ENCODE measurements around the gene JOSD1.

DNA sequence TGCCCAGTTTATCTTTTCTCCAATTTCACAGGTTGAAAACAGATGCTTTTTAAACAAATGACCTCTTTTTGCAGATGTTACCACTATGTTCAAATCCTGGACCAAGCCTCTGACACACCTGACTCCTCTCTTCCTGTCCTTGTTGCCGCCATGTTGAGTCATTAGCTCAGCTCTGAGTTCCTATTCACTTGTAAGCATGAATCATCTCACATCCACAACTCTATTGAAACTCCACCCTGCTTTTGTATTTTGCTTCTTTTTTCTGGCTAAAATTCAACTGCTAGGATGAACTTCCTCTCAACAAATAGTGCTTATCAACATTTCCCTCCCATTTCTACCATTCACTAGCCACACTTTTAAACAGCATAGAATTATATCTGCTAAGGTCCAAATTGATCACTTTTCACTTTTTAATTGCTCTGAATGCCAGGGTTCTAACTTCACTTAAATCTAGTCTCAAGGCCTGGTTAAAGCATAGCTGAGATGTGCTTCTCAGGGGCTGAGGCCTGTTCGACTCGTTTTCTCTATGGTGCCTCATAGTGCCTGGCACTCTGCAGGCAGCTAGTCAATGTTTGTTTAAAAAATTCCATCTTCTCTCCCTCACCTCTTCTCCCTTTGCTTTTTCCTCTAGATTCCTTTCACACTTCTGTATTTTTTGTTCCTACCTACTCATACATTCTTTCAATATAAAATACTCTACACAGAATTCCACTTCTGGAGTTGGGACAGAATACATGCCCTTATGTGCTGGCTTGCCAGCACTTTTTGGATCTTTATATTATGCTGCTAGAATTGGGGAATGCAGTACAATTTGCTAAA, 3.9 kb downstream of the JOSD1 start:
- TF ChIP-seq, protein P1, sequence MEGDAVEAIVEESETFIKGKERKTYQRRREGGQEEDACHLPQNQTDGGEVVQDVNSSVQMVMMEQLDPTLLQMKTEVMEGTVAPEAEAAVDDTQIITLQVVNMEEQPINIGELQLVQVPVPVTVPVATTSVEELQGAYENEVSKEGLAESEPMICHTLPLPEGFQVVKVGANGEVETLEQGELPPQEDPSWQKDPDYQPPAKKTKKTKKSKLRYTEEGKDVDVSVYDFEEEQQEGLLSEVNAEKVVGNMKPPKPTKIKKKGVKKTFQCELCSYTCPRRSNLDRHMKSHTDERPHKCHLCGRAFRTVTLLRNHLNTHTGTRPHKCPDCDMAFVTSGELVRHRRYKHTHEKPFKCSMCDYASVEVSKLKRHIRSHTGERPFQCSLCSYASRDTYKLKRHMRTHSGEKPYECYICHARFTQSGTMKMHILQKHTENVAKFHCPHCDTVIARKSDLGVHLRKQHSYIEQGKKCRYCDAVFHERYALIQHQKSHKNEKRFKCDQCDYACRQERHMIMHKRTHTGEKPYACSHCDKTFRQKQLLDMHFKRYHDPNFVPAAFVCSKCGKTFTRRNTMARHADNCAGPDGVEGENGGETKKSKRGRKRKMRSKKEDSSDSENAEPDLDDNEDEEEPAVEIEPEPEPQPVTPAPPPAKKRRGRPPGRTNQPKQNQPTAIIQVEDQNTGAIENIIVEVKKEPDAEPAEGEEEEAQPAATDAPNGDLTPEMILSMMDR (conservative IDR thresholded peaks at IDR 0.05 in 1 of 2, IDR thresholded peaks at IDR 0.05 in 1 of 2; ENCODE audit: low read depth in 1 of 2, low read length in 2 of 2) = no peak
- TF ChIP-seq EZH2 (IDR thresholded peaks at IDR 0.05; ENCODE audit: low read length, missing control alignments) = no peak
